GM19468 (cell line): ENCODE measurements around the gene RSAD2.

ENCODE experiments used
- ATAC-seq: cut with Tn5 transposase; IDR thresholded peaks from one replicate; pipeline ENCODE4 v1.9.1; 2021; ENCODE audit warnings: mild to moderate bottlenecking, moderate library complexity, moderate number of reproducible peaks; ENCODE audit not compliant: unreplicated experiment; ENCODE audit errors: extremely low read depth

RSAD2 gene

DNA sequence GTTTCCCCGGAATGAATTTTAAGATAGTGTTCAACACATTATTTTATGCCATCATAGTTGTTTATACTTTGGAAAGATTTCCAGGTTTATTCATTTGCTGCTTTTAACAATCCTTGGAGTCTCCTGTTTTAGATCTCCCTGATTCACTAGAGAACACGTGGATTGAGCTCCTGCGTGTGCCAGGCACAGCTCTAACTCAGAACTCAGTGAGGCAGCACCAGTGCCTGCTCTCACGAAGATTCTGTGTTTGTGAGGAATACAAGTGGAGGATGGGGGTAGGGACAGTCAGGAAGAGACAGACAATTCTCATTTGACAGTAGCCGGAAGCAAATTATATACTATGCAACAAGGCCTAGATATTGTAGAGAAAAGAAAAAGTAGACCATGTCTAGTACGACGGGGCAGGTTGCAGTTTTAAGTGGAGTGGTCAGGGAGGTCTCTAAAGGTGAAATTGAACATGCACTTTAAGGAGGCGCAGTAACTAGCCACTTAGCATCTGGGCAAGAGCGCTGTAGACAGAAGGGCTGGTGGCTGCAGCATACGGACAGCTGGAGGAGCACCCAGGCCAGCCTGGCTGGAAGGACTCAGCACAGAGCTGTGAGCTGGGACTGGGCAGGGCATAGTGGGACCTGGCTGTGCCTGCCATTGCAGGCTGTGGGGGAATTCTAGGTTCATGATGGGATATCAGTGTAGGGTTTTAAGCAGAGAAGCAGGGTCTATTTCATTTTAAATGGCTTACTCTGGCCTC lies 63.9 kb downstream of the RSAD2 start:
- no peak for ATAC-seq

GRCh38 chr2:6942848-6943247 lies 65.3 kb downstream of the RSAD2 start:
- no peak for ATAC-seq

DNA sequence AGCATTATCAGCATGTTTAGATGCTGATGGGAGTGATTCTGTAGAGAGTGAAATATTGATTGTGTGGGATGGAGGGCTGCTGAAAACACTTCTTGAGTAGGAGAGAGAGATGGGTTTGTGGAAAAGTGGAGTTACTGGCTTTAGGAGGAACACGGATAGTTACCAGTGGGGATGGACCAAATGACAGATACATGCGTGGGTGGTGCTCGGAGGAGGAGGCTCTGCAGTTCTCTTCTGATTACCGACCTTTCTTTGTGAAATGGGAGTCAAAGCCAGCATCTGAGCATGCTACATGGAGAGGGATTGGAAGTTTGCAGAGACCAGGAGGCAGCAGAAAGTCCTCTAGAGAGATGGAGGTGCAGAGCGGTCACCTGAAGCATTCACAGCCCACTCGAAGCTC lies 65.9 kb downstream of the RSAD2 start:
- no peak for ATAC-seq

DNA sequence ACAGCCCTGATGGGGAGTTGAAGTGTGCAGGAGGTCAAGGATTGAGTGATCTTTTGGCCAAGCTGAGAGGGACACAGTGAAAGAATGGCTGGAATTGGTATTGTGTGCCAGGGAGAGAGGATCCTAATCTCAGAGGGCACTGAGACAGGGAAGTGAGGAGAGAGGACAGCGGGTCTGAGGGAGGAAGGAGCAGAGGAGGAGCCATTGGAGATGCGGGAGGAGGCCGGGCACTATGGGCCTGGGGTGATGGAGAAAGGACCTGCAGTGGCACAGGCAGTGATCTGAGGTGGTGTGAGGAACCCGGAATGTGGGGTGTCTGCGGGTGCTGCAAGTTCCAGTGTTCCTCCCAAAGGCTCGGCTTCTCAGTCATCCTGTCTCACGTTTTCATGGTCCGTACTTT lies 66.4 kb downstream of the RSAD2 start:
- ATAC-seq, result no peak

GRCh38 chr2:6944555-6944954 lies 67.0 kb downstream of the RSAD2 start:
- ATAC-seq, result no peak

DNA sequence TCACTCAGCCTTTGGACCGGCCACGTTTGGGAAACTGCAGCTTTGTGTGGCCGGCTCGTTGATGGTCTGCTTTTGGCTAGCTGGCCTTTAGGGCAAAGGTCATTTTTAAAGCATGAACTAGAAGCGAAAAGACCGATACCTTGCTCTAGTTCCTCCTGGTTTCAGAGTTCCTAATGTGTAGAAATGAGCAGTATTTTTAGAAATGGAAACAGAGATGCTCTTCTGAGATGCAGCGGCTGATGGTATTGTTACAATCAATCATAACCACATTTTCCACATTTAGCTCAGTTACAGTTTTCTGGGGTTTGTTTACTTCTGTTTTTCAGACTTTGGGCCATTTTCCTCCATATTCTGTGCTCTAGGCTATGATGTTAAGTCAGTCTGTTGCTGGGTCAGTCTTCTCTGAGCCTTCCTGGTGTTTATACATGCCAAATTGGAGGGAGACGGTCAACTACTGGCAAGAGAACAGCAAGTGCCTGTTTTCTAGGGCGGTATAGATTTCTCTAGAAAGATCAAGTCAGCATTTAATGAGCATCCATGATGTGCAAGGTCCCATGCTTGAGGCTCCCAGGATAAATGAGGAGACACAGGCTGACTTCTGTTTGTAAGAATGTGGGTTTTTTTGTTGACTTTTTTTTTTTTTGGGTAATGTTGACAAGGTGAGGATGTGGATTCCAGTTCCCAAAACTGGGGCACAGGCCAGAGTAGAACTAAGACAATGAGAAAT lies 67.7 kb downstream of the RSAD2 start:
- ATAC-seq, result peak; percentile 96

GRCh38 chr2:6945821-6946220 lies 68.2 kb downstream of the RSAD2 start:
- no peak for ATAC-seq

- no peak for ATAC-seq
These were observed 69.1 kb downstream of the RSAD2 start for GRCh38 chr2:6946722-6947121.
